ENCODE data around the gene LAMTOR5.
A peak's percentile ranks its signal among the peaks of the same experiment; 100 is the strongest.

LAMTOR5 gene

GRCh38 chr1:110385369-110385768, 22.1 kb downstream of the LAMTOR5 start:
- ChIA-PET CTCF (interaction anchor here (0.8 to 4.2 kb wide), 9 partner anchors 8 to 178 kb away, joined by 3 to 20 read pairs (median 6); partner anchors contain the start of genes LAMTOR5 and RBM15), POLR2A (interaction anchor here (0.9 kb wide), 1 partner anchor 47 kb away, joined by 3 read pairs; no protein-coding TSS in a partner anchor)
- DNase-seq (ENCODE audit: extremely low spot score) = no peak
- TF ChIP-seq CTCF (IDR thresholded peaks at IDR 0.05; ENCODE audit: control extremely low read depth, extremely low read depth, low read depth, missing control alignments) = no peak

GRCh38 chr1:110384581-110385321, 22.7 kb downstream of the LAMTOR5 start:
- POLR2A ChIA-PET = interaction anchor here (0.9 kb wide), 1 partner anchor 46 kb away, joined by 3 read pairs; no protein-coding TSS in a partner anchor
- CTCF ChIA-PET = interaction anchor here (0.8 to 4.2 kb wide), 9 partner anchors 8 to 177 kb away, joined by 3 to 20 read pairs (median 6); partner anchors contain the start of genes LAMTOR5 and RBM15
- TF ChIP-seq CTCF (IDR thresholded peaks at IDR 0.05; ENCODE audit: control extremely low read depth, extremely low read depth, low read depth, missing control alignments) = no peak
- peak; percentile 41 for DNase-seq (ENCODE audit: extremely low spot score)

- TF ChIP-seq CTCF (IDR thresholded peaks at IDR 0.05; ENCODE audit: control extremely low read depth, extremely low read depth, low read depth, missing control alignments) = no peak
- no peak for DNase-seq (ENCODE audit: extremely low spot score)
- POLR2A ChIA-PET = interaction anchor here (1.6 kb wide), 1 partner anchor 44 kb away, joined by 7 read pairs; the partner anchor contains the start of gene RBM15
- CTCF ChIA-PET = interaction anchor here (1.1 to 4.2 kb wide), 9 partner anchors 9 to 70 kb away, joined by 3 to 20 read pairs (median 9); partner anchors contain the start of gene RBM15
Observed at GRCh38 chr1:110383251-110383990, 24.1 kb downstream of the LAMTOR5 start.

GRCh38 chr1:110380672-110381283, 26.7 kb downstream of the LAMTOR5 start:
- POLR2A ChIA-PET = no interaction called here
- no peak for DNase-seq (ENCODE audit: extremely low spot score)
- CTCF ChIA-PET = interaction anchor here (0.8 to 3.7 kb wide), 4 partner anchors 10 to 42 kb away, joined by 3 to 10 read pairs (median 4); partner anchors contain the start of genes RBM15 and SLC16A4
- TF ChIP-seq CTCF (IDR thresholded peaks at IDR 0.05; ENCODE audit: control extremely low read depth, extremely low read depth, low read depth, missing control alignments) = no peak

- no peak for DNase-seq (ENCODE audit: extremely low spot score)
- ChIA-PET POLR2A (no interaction called here), CTCF (no interaction called here)
- TF ChIP-seq CTCF (IDR thresholded peaks at IDR 0.05; ENCODE audit: control extremely low read depth, extremely low read depth, low read depth, missing control alignments) = no peak
Observed at GRCh38 chr1:110375490-110375889, 32.0 kb downstream of the LAMTOR5 start.

GRCh38 chr1:110370827-110371226, 36.7 kb downstream of the LAMTOR5 start:
- TF ChIP-seq CTCF (IDR thresholded peaks at IDR 0.05; ENCODE audit: control extremely low read depth, extremely low read depth, low read depth, missing control alignments) = no peak
- ChIA-PET POLR2A (no interaction called here), CTCF (interaction anchor here (0.9 to 1.5 kb wide), 2 partner anchors 9 to 89 kb away, joined by 3 read pairs; no protein-coding TSS in a partner anchor)
- DNase-seq (ENCODE audit: extremely low spot score) = no peak

All from GM10248 (cell line).